SK-N-MC (cell line): Measurements from ENCODE around the gene QKI.

ENCODE experiments used
- EZH2 ChIP-seq: fragments of 200-600 bp; sonication (generic); IDR thresholded peaks from one replicate; pipeline ENCODE4 v1.6.1; 2017; ENCODE audit warnings: antibody characterized with exemption
- FOXP2 ChIP-seq: optimal IDR thresholded peaks from 2 replicates; pipeline ENCODE3; 2011; ENCODE audit warnings: mild to moderate bottlenecking, moderate library complexity; ENCODE audit not compliant: insufficient read depth; ENCODE audit errors: extremely low read length, control extremely low read depth
- POLR2AphosphoS5 ChIP-seq: IDR thresholded peaks from 2 replicates; pipeline ENCODE4 v1.6.1; 2012; ENCODE audit warnings: mild to moderate bottlenecking, low read depth, low read length, borderline replicate concordance

DNA sequence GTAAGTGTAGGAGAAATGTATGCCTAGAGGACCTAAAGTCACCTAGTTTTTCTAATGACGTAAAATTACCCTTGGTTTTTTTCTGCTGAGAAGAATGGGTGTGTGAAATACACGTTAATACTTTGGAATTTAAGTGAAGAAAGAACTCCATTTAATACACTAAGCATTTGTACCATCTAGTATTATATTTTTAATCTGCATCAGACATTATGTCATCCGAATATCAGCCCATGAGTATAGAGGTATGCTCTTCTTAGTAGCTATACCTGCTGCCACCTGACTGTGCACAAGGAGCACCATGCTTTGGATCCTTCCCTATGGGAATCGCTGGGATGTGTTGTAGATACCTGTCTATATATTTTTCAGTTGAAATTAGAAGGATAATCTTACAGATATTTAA lies 106.4 kb downstream of the QKI start:
- TF ChIP-seq EZH2 (no peak), POLR2AphosphoS5 (no peak), FOXP2 (no peak)
